Activated CD4-positive, alpha-beta T cell treated with anti-CD3 and anti-CD28 coated beads, Interleukin-2, amount 10 ng/mL, durations not matched to agents 24 days and 14 days (primary cell): ENCODE measurements around the gene STOM. TPM values are rescaled to one million over a fixed set of nuclear protein-coding genes. Genes with fewer than 3 reads are reported as not detected.

Experiments used
- DNase-seq: peaks from one replicate; pipeline ENCODE4 v3.0.0; 2022
- H3K27ac Mint-ChIP-seq: one replicate; pipeline ENCODE4 v1.8.0; 2022; ENCODE audit warnings: mild to moderate bottlenecking, mixed read lengths
- H3K27me3 Mint-ChIP-seq: one replicate; pipeline ENCODE4 v1.8.0; 2022; ENCODE audit warnings: mixed read lengths
- H3K36me3 Mint-ChIP-seq: one replicate; pipeline ENCODE4 v1.8.0; 2022; ENCODE audit warnings: low read depth, mild to moderate bottlenecking, mixed read lengths
- H3K4me1 Mint-ChIP-seq: one replicate; pipeline ENCODE4 v1.8.0; 2021; ENCODE audit warnings: mixed read lengths
- H3K4me3 Mint-ChIP-seq: one replicate; pipeline ENCODE4 v1.8.0; 2022; ENCODE audit warnings: mild to moderate bottlenecking, moderate library complexity, mixed read lengths
- H3K9me3 Mint-ChIP-seq: one replicate; pipeline ENCODE4 v1.8.0; 2021; ENCODE audit warnings: mixed read lengths
- intact Hi-C: fragments of 100-400 bp; cut with micrococcal nuclease; formaldehyde crosslinking; loops from one replicate; pipeline ENCODE4 v1.15.1; 2023
- total RNA-seq: library from RNA; stranded (reverse); gene quantifications from 2 replicates; pipeline ENCODE4 v1.2.3, GENCODE V29; 2022

STOM gene
- total RNA-seq, 1 donor from 2014 or later = 50.3 TPM

DNA sequence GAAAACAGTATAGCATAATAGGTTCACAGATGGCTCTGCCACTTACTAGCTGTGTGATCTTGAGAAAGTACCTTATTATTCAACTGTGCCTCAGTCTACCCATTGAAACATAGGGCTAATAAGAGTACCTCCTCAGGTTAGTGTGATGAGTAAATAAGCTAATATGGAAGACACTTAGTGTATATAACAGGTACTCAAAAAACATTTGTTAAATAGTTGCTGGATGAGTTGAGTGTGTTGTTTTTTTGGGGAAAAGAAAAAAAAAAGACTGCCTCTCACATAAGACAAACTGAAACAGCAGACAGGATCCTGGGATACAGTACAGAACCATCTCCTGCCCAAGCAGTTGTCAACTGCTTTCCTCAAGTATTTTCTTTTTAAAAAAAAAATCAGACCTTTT, 5.2 kb downstream of the STOM start:
- Mint-ChIP-seq H3K4me1 (peaks cover 37% of the 10 kb centered on the region), H3K36me3 (peaks cover 20% of the 10 kb centered on the region), H3K4me3 (no peak overlapping the region), H3K27ac (no peak overlapping the region), H3K27me3 (no peaks in the 10 kb centered on the region), H3K9me3 (no peaks in the 10 kb centered on the region)
- intact Hi-C loops = no loop called here
- DNase-seq = no peak

DNA sequence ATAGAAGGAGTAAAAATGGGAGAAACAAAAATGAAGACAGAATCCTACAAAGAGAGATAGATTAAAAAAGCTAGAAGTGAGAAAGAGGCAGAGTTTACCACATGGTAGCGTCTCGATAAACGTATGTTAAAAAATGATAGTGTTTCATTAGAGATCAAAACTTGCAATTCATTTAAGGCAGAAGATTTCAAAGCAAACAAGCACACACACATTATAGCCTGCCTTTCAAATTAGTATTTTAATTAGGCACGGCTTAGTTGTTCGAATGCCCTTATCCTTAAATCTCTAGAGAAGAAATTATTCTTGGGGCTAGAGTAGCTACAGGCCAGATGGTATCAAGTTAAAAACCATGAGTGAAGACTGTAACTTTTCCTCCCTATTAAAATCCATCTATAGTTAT, 6.0 kb downstream of the STOM start:
- Mint-ChIP-seq H3K27me3 (no peaks in the 10 kb centered on the region), H3K4me1 (peaks cover 43% of the 10 kb centered on the region), H3K9me3 (no peaks in the 10 kb centered on the region), H3K27ac (no peak overlapping the region), H3K4me3 (no peak overlapping the region), H3K36me3 (peaks cover 20% of the 10 kb centered on the region)
- intact Hi-C loops = no loop called here
- no peak for DNase-seq

DNA sequence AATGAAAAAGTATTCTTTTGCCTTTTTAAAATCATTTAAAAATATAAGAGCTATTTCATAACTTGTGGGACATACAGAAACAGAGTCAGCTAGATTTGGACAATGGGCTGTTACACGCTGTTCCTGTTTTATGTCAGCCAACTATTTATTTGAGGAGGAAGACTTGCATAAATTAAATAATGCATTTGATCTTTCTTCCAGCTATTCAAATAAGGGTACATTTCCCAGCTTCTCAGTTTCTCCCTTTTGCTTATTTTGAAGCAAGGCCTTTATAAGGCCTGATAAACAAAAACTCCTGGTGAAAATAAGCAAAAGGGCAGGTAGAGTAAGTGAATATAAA, 6.5 kb downstream of the STOM start:
- Mint-ChIP-seq H3K9me3 (no peaks in the 10 kb centered on the region), H3K4me3 (no peak overlapping the region), H3K27me3 (no peaks in the 10 kb centered on the region), H3K27ac (no peak overlapping the region), H3K36me3 (peaks cover 23% of the 10 kb centered on the region), H3K4me1 (peaks cover 44% of the 10 kb centered on the region)
- DNase-seq = no peak
- intact Hi-C loops = no loop called here

DNA sequence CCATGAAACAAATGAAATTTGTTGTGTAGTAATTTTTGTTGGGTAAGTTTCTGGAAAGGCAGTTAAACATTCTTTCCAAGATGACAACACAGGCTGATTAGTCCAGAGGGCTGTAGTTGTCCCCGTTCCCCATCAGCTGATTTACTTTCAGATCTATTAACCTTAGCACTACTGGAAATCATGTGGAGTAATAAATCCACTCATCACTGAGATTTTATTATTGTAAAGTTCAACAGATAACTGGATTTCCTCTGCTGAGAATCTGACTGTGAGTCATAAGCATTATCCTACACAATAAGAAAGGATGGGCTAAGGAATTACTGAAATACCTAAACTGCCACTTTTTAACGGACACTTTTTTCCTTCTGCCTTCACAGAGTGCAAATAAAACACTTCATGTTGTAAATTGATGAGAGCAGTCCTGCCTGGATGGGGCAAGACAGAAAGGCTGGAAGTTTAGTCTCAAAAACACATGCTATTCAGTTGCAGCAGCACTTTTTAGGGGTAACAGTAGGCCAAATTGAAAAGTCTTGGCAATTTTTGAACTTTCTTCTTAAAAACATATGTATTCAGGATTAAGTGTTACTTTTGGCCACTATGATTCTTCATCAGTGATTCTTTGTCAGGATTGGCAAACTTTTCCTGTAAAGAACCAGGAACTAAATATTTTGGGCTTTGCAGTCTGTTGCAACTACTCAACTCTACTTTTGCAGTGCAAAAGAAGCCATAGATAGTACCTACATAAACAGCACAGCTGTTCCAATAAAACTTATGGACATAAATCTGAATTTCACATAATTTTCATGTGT, 7.0 kb downstream of the STOM start:
- intact Hi-C loops = no loop called here

DNA sequence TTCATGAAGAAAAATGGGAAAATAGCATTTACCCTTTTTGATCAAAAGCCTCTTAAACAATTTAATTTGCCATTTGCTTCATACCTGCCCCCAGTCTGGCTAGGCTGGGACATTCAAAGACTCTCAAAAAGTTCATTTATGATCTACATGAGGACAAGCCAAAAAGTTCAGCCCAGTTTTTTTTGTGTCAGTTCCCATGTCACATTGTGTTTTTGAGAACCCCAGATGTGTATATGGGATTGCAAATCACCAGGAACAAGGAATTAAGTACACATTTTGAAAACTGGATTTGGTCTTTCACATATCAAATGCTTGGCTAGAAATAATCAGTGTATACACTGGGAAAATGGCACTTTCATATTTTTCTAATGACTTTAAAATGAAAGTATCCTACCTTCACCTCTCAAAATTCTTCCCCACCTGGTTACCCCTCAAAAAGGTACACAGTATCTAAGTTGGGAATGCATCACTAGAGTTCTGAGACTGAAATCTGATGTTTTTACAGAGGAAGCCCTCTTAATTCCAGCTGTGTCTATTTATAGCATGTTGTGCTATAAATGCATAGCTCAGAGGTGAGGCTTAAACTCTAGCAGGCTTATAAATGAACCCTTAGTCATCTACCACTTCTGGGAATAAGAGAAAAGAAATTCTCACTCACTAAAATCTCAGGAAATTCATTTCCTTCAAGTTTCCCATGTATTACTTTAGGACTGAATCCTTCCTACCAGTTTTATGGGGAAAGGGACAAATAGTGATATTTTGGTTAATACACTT, 9.3 kb downstream of the STOM start:
- H3K4me1 Mint-ChIP-seq = peaks cover 46% of the 10 kb centered on the region
- H3K36me3 Mint-ChIP-seq = peaks cover 19% of the 10 kb centered on the region
- DNase-seq = no peak
- H3K4me3 Mint-ChIP-seq = no peak overlapping the region
- intact Hi-C loops = no loop called here
- no peaks in the 10 kb centered on the region for H3K9me3 Mint-ChIP-seq
- no peaks in the 10 kb centered on the region for H3K27me3 Mint-ChIP-seq
- H3K27ac Mint-ChIP-seq = no peak overlapping the region

More for the DNA sequence above, 7.0 kb downstream of the STOM start:
- Mint-ChIP-seq H3K4me1 (peaks cover 44% of the 10 kb centered on the region), H3K27me3 (no peaks in the 10 kb centered on the region), H3K36me3 (peaks cover 21% of the 10 kb centered on the region), H3K4me3 (no peak overlapping the region), H3K27ac (no peak overlapping the region), H3K9me3 (no peaks in the 10 kb centered on the region)
- DNase-seq = no peak

DNA sequence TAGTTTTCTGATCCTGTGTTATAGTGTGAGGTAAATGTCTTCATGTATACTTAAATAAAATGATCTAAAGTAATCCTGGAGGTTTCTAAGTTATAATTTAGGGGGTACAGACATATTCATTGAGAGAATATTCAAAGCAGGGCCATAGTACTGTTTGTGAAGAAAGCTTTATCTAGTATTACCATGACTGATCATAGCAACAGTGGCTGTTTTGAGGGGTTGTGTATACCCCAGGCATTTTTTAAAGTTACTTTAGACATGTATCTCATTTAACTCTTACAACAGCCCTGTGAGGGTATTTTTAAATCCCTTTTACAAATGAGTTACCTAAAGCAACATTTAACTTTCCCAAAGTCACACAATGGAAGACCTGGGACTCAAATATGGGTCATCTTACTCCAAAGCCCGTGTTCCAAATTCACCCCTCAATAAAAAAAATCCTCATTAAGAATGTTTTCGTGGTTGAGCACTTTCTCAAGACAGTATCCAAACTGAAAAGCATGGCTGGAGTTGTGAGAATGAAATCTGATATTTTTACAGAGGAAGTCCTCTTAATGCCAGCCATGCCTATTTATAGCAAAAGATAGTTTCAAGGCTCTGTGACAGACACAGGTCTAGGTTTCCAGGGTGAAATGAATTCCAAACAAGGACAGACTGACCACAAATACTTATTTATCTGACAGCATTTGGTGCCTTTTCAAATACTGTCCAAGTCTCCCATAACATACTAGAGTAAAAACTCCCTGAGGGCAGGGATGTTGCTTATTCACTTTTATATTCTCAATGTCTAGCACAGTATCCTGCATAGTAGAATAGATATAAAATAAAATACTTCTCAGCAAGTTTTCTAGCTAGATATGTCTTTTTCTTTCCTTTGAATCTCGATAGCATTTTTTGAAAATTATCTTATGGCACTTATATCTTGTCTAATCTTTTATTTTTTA, 10.4 kb downstream of the STOM start:
- intact Hi-C loops = loop anchor here (1.0 to 5.0 kb wide), 2 partner anchors 8 to 98 kb away; no protein-coding TSS in a partner anchor
- peak overlapping the region; percentile 61 for H3K4me3 Mint-ChIP-seq
- H3K36me3 Mint-ChIP-seq = peaks cover 17% of the 10 kb centered on the region
- no peaks in the 10 kb centered on the region for H3K27me3 Mint-ChIP-seq
- no peaks in the 10 kb centered on the region for H3K9me3 Mint-ChIP-seq
- H3K27ac Mint-ChIP-seq = peak overlapping the region; percentile 71
- H3K4me1 Mint-ChIP-seq = peaks cover 49% of the 10 kb centered on the region
- no peak for DNase-seq

DNA sequence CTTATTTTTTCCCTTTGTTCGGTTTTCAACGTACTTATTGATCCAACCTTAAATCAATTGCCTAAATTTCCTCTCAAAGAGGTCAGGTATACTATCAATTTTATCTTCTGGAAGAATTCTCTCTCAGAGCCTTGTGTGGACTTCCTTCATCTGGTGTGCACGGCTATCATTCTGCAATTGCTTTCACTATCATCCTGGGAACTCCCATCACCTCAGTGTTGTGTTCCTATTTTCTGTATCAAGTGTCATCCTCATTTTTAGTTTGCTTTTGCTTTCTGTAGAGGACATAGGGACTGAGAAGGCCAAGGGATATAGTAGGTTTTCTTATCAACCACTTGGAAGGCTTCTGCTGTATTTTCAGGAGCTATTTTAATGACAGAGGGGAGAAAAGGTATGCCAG, 11.3 kb downstream of the STOM start:
- Mint-ChIP-seq H3K27ac (peak overlapping the region; percentile 71), H3K4me3 (peak overlapping the region; percentile 61), H3K4me1 (peaks cover 50% of the 10 kb centered on the region), H3K27me3 (no peaks in the 10 kb centered on the region), H3K36me3 (peaks cover 20% of the 10 kb centered on the region), H3K9me3 (no peaks in the 10 kb centered on the region)
- intact Hi-C loops = loop anchor here (1.0 to 5.0 kb wide), 2 partner anchors 9 to 99 kb away; no protein-coding TSS in a partner anchor
- DNase-seq = peak; percentile 70

DNA sequence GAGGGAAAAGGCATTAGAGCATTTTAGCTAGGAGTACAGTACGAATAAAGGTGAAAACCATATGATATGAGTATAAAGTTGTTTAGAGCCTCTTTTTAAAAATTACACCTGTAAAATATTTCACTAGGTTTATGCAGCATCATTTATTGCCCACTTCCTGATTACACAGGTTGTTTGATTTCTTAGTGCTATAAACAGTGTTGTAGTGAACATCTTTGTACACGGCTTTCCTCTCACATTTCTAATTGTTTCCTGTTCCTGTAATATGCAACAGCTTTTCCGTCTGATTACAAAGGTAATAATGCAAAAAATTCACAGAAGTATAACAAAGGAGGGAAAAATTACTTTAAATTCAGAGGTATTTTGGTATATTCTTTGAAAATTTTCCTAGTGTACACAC, 13.0 kb downstream of the STOM start:
- H3K9me3 Mint-ChIP-seq = no peaks in the 10 kb centered on the region
- H3K4me3 Mint-ChIP-seq = no peak overlapping the region
- intact Hi-C loops = loop anchor here (5.0 kb wide), 1 partner anchor 100 kb away; no protein-coding TSS in a partner anchor
- peak overlapping the region; percentile 31 for H3K27ac Mint-ChIP-seq
- no peak for DNase-seq
- no peaks in the 10 kb centered on the region for H3K27me3 Mint-ChIP-seq
- peaks cover 55% of the 10 kb centered on the region for H3K4me1 Mint-ChIP-seq
- peaks cover 33% of the 10 kb centered on the region for H3K36me3 Mint-ChIP-seq

DNA sequence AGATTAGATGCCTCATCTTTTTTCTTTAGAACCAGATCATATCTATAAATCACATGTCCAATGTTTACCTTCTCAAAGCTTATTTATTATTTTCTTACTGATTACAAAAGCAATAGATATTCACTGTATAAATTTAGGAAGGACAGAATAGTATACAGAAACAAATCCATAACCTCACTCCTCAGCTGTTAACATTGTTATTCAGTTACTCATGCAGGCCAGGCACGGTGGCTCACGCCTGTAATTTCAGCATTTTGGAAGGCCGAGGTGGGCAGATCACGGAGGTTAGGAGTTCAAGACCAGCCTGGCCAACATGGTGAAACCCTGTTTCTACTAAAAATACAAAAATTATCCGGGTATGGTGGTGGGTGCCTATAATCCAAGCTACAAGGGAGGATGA, 15.3 kb downstream of the STOM start:
- Mint-ChIP-seq H3K27ac (no peak overlapping the region), H3K27me3 (no peaks in the 10 kb centered on the region), H3K36me3 (peaks cover 42% of the 10 kb centered on the region), H3K4me3 (no peak overlapping the region), H3K9me3 (no peaks in the 10 kb centered on the region), H3K4me1 (peaks cover 60% of the 10 kb centered on the region)
- intact Hi-C loops = loop anchor here (5.0 kb wide), 1 partner anchor 103 kb away; no protein-coding TSS in a partner anchor
- DNase-seq = no peak

DNA sequence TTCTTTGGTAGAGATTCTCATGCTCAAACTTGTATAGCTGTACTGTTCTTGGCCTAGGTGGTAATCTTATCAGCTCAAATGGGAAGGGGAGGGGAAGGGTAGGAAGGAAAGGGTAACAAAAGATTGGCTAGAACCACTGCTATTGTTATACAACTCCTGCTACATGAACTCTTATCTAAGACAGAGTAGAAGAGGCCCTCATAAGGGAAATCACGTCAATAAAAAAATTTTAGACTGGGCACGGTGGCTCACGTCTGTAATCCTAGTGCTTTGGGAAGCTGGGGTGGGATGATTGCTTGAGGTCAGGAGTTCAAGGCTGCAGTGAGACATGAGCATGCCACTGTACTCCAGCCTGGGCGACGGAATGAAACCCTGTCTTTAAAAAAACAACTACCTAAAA, 15.9 kb downstream of the STOM start:
- Mint-ChIP-seq H3K36me3 (peaks cover 44% of the 10 kb centered on the region), H3K27me3 (no peaks in the 10 kb centered on the region), H3K27ac (peak overlapping the region; percentile 89), H3K4me1 (peaks cover 57% of the 10 kb centered on the region), H3K9me3 (no peaks in the 10 kb centered on the region), H3K4me3 (peak overlapping the region; percentile 69)
- DNase-seq = no peak
- intact Hi-C loops = no loop called here

DNA sequence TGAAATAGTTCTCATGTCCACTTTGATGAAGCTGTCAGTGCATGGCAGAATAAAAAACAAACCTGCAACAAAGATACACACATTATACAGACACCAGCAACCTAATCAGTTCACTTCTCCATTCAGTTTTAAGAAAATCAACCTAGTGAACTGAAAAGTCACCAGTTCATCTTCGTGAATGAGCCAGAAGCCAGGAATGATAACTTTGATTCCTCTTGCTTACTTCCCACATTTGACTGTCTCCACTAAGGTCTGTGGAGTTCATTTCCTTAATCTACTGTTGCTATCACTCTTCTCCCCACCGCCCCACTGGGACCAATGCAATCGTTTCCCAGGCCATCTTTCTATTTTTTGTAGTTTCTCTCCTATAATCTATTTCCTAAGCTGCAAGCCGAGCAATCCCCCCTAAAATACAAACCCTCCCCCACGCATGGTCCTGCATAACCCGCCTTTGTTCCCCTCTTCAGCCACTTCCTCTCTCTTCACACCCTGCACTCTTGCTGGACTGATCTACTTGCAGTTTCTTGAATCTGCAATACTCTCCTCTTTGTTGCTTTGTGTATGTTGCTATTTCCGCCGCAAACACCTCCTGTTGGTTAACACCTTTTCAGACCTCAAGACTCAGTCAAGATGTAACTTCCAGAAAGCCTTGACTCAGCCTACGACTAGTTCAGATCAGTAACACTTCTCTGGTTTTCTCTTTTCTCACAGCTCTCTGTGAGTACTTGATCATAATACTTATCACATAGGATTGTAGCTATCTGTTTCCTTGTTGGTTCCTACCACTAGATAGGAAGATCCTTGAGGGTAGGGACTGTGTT, 16.6 kb downstream of the STOM start:
- Mint-ChIP-seq H3K9me3 (no peaks in the 10 kb centered on the region), H3K4me1 (peaks cover 50% of the 10 kb centered on the region), H3K36me3 (peaks cover 47% of the 10 kb centered on the region), H3K27ac (peak overlapping the region; percentile 89), H3K4me3 (peak overlapping the region; percentile 69), H3K27me3 (no peaks in the 10 kb centered on the region)
- peak; percentile 89 for DNase-seq
- intact Hi-C loops = loop anchor here (1.0 to 2.0 kb wide), 2 partner anchors 17 to 33 kb away; partner anchors contain the start of gene STOM

DNA sequence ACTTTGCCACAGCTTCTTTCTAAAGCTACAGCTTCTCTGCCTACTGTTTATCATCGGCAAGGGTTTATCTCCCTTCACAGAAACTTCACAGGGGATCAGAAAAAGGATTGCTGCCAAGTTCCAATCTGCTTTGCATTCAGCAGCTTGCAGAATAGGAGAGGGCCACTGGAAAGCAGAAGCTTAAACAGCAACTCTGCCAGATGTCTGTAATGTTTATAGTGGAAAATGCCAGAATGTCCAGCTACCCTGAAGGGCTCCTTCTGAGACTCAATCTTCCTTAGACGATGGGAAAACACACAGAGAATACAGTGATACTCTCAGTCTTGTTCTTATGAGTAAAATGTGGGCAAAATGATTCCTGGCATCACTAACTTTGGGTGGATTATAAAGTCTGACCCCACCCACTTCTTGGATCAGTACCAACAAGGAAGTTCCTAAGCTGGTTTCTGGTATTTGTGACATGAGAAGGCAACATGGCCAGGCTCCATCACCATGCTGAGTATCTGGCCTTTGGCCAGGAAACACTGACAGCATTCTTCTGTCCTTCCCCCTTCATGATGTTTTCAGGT, 19.0 kb downstream of the STOM start:
- Mint-ChIP-seq H3K36me3 (peaks cover 56% of the 10 kb centered on the region), H3K9me3 (no peaks in the 10 kb centered on the region), H3K4me1 (peaks cover 37% of the 10 kb centered on the region), H3K4me3 (no peak overlapping the region), H3K27ac (no peak overlapping the region), H3K27me3 (no peaks in the 10 kb centered on the region)
- intact Hi-C loops = no loop called here
- no peak for DNase-seq
